GM20000 (cell line): ENCODE results near the gene DAND5.

Source experiments
- DNase-seq: peaks from one replicate; pipeline ENCODE4 v3.0.0; 2012; ENCODE audit warnings: low spot score
- TF ChIP-seq, protein P1 (sequence below): IDR thresholded peaks from 2 replicates; pipeline ENCODE4 v1.5.1; 2012; ENCODE audit warnings: mild to moderate bottlenecking, control low read depth; ENCODE audit errors: extremely low read depth, missing control alignments

DAND5 gene

DNA sequence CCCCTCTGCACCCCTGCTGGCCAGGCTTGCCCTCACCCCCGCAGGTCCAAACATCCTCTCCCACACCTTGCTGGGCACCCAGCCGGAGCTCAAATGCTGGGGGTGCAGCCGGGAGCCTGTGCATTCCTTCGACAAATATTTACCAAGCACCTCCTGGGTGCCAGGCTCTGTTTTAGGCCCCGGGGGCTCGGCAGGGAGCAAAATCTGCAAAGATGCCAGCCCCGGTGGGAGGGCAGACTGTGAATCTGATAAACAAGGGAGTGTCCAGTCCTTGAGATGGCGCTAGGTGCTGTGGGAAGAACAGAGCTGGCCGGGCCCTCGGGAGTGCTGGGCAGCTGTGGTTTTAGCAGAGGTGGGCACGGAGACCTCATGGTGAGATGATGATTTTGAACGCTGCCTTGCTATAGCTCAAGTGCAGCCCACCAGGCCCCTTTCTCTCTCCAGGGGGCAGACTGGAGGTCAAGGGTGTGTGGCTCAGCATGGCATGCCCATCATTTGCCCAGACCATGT is 36.5 kb downstream of the DAND5 start:
- no peak for DNase-seq
- TF ChIP-seq, protein P1, sequence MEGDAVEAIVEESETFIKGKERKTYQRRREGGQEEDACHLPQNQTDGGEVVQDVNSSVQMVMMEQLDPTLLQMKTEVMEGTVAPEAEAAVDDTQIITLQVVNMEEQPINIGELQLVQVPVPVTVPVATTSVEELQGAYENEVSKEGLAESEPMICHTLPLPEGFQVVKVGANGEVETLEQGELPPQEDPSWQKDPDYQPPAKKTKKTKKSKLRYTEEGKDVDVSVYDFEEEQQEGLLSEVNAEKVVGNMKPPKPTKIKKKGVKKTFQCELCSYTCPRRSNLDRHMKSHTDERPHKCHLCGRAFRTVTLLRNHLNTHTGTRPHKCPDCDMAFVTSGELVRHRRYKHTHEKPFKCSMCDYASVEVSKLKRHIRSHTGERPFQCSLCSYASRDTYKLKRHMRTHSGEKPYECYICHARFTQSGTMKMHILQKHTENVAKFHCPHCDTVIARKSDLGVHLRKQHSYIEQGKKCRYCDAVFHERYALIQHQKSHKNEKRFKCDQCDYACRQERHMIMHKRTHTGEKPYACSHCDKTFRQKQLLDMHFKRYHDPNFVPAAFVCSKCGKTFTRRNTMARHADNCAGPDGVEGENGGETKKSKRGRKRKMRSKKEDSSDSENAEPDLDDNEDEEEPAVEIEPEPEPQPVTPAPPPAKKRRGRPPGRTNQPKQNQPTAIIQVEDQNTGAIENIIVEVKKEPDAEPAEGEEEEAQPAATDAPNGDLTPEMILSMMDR: no peak

DNA sequence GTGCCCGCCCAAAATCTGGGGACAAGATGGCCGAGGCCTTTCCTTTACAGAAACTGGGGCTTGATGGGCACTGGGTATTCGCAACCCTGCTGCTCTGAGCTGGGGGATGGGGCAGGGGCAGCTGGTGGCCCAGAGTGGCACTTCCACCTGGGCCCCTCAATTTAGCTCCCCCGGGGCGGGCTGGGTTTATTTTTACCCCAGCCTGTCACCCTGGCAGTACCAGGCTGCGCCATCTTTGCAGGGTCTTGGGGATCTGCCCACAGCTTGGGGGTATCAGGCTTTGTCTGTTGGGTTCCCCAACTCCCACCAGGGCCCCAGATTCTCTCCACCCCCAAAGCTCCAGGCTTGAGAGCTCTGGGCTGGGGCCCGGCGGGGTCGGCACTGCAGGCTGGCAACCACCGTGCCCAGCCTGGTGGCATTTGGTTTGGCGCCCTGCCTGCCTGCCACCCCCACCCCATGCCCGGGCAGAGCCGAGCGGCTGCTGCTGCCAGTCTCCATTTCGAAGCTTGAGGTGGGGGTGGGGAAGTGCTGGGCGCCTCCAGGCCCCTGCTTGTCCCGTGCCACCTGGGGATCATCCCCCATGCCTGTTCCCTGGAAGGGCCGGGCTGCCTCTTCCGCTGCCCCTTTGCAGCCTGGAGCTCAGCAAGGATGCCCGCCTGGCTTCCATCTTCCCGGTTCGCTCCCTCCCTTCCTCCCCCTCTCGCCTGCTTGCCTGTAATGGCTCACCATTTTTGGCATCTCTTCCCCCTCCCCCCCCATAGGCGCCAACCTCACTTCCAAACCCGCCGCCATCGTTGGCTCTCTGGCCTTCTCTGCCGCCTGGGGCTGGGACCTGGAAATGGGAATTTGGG is 37.3 kb downstream of the DAND5 start:
- DNase-seq: no peak
- TF ChIP-seq, protein P1: no peak

DNA sequence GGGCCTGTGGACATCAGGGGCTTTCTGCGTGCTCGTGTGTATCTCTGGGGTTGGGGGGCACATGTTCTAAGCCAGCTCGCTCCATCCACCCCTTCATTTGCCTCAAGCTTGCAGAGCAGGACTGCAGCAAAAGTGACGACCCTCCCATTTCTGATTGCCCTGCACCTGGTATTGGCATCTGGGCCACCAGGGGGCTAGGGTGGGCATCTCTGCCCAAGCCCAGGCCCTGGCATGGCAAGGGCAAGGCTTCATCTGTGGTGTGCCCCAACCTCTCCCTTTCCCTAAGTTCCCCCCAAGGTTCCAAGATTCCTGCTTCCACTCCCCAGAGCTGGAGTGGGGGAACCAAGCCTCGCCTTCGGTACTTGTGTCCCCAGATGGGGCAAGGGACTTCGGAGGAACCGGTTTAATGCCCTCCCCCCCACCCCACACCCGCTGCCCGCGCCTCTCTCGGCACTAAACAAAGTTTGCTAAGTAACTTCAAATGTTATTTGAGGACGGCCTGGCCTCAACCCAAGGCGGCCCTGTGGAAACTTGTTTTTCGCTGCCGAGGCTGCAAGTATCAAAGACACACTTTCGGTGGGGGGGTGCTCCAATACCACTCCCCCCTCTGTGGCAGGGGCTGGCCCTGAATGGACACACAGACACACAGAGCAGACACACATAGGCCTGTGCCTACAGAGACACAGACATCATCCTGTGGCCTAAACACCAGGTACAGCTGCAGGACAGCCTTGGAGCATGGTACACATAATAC is 38.1 kb downstream of the DAND5 start:
- DNase-seq: no peak
- TF ChIP-seq, protein P1: no peak

DNA sequence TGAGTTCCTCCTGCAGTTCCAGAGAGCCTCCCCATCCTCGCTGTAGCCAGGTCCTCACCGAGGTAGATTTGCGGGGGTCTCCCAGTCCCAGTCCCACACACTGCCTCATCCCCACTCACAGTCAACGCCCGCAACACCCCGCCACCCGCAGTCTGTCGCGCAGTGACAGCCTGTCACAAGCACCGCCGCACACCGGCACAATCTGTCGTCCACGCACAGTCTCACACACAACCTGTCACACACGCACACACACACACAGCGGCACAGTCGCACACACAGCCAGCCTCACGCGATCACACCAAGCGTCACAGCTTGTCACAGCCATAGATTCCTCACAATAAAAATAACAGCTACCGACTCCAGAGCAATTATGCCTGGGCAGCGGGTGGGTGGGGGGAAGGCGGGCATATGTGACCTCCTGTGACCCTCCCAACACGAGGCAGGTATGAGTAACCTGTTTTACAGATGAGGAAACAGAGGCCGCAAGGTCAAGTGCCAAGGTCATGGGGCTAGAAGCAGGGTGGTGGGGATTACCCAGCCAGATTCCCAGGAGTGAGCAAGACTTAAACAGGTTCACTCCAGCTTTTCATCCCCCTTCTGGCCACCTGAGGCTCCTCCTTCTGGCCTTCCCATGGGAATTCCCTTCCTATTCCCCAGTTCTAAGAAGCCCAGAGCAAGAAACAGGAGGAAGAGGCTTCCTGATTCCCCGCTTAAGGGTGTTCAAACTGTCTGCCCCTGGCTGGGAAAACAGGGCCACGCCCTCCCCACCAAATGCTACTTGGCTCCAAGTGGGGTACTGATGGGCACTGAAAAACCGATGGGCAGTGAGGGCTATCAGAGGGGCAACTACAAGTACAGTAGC is 39.8 kb downstream of the DAND5 start:
- peak; percentile 33 for DNase-seq
- TF ChIP-seq, protein P1: no peak

DNA sequence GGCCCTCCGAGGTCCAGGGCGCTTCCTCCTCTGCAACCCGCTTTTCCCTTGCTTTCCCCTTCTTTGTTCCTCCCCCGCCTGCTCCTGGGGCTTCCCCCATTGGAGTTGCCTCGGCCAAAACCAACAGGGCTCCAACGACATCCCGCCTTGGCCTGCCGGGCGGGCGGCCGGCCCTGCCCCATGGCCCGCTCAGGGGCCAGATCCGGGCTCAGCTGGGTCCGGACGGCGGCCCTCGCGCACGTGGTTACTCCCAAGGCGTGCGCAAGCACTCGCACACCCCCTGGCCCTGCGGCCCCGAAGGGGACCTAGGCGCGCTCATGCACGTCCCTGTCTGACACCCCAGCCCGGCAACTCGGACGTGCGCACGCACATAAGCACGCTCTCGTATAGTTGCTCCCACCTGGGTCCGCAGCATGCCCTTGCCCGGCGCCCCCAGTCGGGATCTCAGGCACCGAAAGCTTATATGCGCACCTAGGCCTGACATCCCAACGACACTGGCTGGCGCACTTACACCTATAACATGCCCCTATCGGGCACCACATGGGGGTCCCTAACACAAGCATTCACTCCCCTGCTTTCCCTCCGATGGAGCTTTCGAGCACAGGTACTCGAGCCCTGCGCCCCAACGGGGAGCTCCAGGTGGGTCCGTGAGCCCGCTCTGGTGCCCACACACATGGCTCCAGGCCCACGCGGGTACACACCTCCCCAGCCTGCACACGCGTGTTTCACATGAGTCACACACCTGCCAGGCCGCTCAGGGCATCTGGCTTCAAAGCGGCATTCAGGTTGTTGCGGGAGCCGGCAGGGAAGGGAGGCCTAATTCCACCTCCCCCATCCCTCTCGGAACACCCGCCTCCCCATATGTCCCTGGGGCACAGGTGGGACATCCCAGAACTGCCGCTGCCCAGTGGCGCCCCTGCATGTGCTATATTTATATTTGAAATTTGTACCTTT is 40.9 kb downstream of the DAND5 start:
- DNase-seq: peak; percentile 49
- TF ChIP-seq, protein P1: no peak

DNA sequence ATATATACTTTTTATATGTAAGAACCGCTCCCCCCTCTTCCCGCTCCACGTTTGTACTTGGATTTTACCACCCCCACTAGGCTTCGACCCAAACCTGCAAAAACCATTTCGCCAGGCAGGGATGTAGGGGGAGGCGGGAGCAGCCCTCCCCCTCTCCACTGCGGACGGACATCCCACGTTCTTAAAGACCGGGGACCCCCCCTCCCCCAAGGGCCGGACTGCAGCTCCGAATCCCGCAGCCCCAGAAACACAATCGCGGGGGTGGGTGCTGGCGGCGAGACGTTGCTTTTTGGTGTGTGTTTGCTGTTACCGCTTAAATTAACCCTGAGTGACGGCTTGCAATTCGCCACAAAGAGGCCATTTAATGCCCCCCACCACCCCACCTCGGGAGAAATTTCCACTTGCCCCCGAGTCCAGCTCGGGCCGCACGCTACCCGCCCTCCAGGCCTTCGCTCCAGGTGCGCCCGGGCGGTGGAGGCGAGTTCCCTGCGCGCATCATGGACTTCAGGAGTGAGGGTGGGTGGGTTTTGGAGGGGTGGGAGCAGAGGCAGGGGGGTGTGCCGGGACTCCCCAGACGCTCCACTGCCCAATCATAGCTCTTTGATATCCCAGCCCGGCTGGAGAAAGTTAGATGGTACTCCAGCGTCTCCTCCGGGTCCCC is 41.7 kb downstream of the DAND5 start:
- DNase-seq: no peak
- TF ChIP-seq, protein P1: no peak
